Effector CD4-positive, alpha-beta T cell (primary cell): ENCODE data around the gene CWC22.
"Not testable (repeated sequence)": the region's sequence is repeated elsewhere in the genome, so short reads cannot be mapped to it uniquely, and the experiment has no call there.

ENCODE experiments used
- DNase-seq: peaks from one replicate; pipeline ENCODE4 v3.0.0-alpha.2; 2020
- total RNA-seq: gene quantifications from one replicate; lab custom pipeline; 2026; lab: John Stamatoyannopoulos, UW

The CWC22 gene
- 37.1 reads per million, percentile 61 among the genes with 10 or more reads in this experiment for total RNA-seq

GRCh38 chr2:180006781-180007579 lies at the start of gene CWC22:
Gene CWC22 (minus strand): TSS chr2:180007297. CDS start chr2:179993341, 13,956 bp downstream.
- peak; percentile 86 for DNase-seq

GRCh38 chr2:180056367-180057118 lies 49.4 kb upstream of the CWC22 start:
- no peak for DNase-seq

- not testable (repeated sequence) for DNase-seq
Measured at GRCh38 chr2:180054576-180054975, 47.5 kb upstream of the CWC22 start.

GRCh38 chr2:180050246-180050645 lies 43.1 kb upstream of the CWC22 start:
- no peak for DNase-seq

GRCh38 chr2:180048251-180048650 lies 41.2 kb upstream of the CWC22 start:
- DNase-seq = no peak

- DNase-seq = no peak
Measured at GRCh38 chr2:180046776-180047175, 39.7 kb upstream of the CWC22 start.

- no peak for DNase-seq
Measured at GRCh38 chr2:180046202-180046601, 39.1 kb upstream of the CWC22 start.

- DNase-seq = no peak
Measured at GRCh38 chr2:180040146-180040925, 33.2 kb upstream of the CWC22 start.

GRCh38 chr2:180038997-180039396 lies 31.9 kb upstream of the CWC22 start:
- no peak for DNase-seq

GRCh38 chr2:180033993-180034894 lies 27.1 kb upstream of the CWC22 start:
- DNase-seq = no peak

GRCh38 chr2:180029575-180029974 lies 22.5 kb upstream of the CWC22 start:
- DNase-seq = no peak

GRCh38 chr2:180021850-180022249 lies 14.8 kb upstream of the CWC22 start:
- no peak for DNase-seq

- DNase-seq = no peak
Measured at GRCh38 chr2:180017784-180018183, 10.7 kb upstream of the CWC22 start.

- DNase-seq = no peak
Measured at GRCh38 chr2:180016937-180017336, 9.8 kb upstream of the CWC22 start.

GRCh38 chr2:180015951-180016709 lies 9.0 kb upstream of the CWC22 start:
- no peak for DNase-seq

GRCh38 chr2:180012523-180012922 lies 5.4 kb upstream of the CWC22 start:
- DNase-seq = no peak

- no peak for DNase-seq
Measured at GRCh38 chr2:180010701-180011100, 3.6 kb upstream of the CWC22 start.

GRCh38 chr2:180006231-180006630 lies 866 bp downstream of the CWC22 start:
- no peak for DNase-seq

- DNase-seq = not testable (repeated sequence)
Measured at GRCh38 chr2:180005465-180005864, 1.6 kb downstream of the CWC22 start.

- no peak for DNase-seq
Measured at GRCh38 chr2:180004731-180005130, 2.4 kb downstream of the CWC22 start.

GRCh38 chr2:180003559-180003958 lies 3.5 kb downstream of the CWC22 start:
- no peak for DNase-seq
